Common myeloid progenitor, CD34-positive (primary cell): ENCODE measurements around the gene PAFAH1B1.

ENCODE experiments used
- CTCF ChIA-PET: fragments of 350-600 bp; sonication (Branson Sonifier 250); formaldehyde crosslinking; loops from one replicate; lab custom pipeline; 2021; ENCODE audit warnings: antibody characterized with exemption; lab: Charles Lee
- POLR2A ChIA-PET: fragments of 350-600 bp; sonication (Branson Sonifier 250); formaldehyde crosslinking; loops from one replicate; lab custom pipeline; 2021; ENCODE audit warnings: antibody characterized with exemption; lab: Charles Lee
- DNase-seq, 3 donors: peaks; one replicate each; pipeline versions ENCODE4 v3.0.0 to v3.0.0-alpha.2; 2013
- H3K27ac ChIP-seq, 2 experiments: 1 replicate in 1 of 2; 2 replicates in 1 of 2; pipeline ENCODE4 v1.7.0; 2013; ENCODE audit warnings: inconsistent platforms in 2 of 2, low read length in 2 of 2, mild to moderate bottlenecking in 2 of 2, low read depth in 1 of 2, moderate library complexity in 1 of 2; ENCODE audit not compliant: severe bottlenecking in 2 of 2, insufficient read depth in 1 of 2, poor library complexity in 1 of 2
- H3K27me3 ChIP-seq, 5 experiments: replicated peaks in 2 of 5; 1 replicate in 3 of 5; 2 replicates in 2 of 5; pipeline versions ENCODE4 v1.6.1 to v1.7.0; 2013; ENCODE audit warnings: low read length in 4 of 5, mild to moderate bottlenecking in 2 of 5, moderate library complexity in 2 of 5, inconsistent platforms in 1 of 5; ENCODE audit not compliant: insufficient read depth in 5 of 5, control insufficient read depth in 4 of 5
- H3K36me3 ChIP-seq, 4 experiments: 1 replicate in 2 of 4; 2 replicates in 2 of 4; pipeline versions ENCODE4 v1.6.1 to v1.7.0; 2013; ENCODE audit warnings: low read length in 3 of 4, control low read depth in 1 of 4, mild to moderate bottlenecking in 1 of 4; ENCODE audit not compliant: control insufficient read depth in 4 of 4, insufficient read depth in 4 of 4
- H3K4me1 ChIP-seq, 4 experiments: 1 replicate in 3 of 4; 2 replicates in 1 of 4; pipeline versions ENCODE4 v1.6.1 to v1.7.1; 2013; ENCODE audit warnings: low read length in 3 of 4, mild to moderate bottlenecking in 3 of 4, control low read depth in 1 of 4, inconsistent platforms in 1 of 4, moderate library complexity in 1 of 4; ENCODE audit not compliant: control insufficient read depth in 4 of 4, insufficient read depth in 4 of 4; ENCODE audit errors: control extremely low read depth in 1 of 4
- H3K4me3 ChIP-seq, 7 experiments: 1 replicate in 4 of 7; 2 replicates in 3 of 7; pipeline versions ENCODE4 v1.5.1 to v1.7.0; 2013; ENCODE audit warnings: mild to moderate bottlenecking in 7 of 7, low read length in 6 of 7, moderate library complexity in 6 of 7, inconsistent platforms in 2 of 7, low read depth in 2 of 7, control low read depth in 1 of 7; ENCODE audit not compliant: insufficient read depth in 4 of 7, control insufficient read depth in 1 of 7; ENCODE audit errors: extremely low read depth in 1 of 7
- H3K9me3 ChIP-seq, 5 experiments: 1 replicate in 4 of 5; 2 replicates in 1 of 5; pipeline versions ENCODE4 v1.6.1 to v1.7.1; 2013; ENCODE audit warnings: low read length in 4 of 5, mild to moderate bottlenecking in 2 of 5, inconsistent platforms in 1 of 5, low read depth in 1 of 5, moderate library complexity in 1 of 5; ENCODE audit not compliant: control insufficient read depth in 4 of 5, insufficient read depth in 2 of 5; ENCODE audit errors: control extremely low read depth in 1 of 5
- WGBS: methylation state at CpG from one replicate; pipeline ENCODE4 v1.1.5; 2013; ENCODE audit not compliant: insufficient coverage; 5-methylcytosine and 5-hydroxymethylcytosine counted together

The PAFAH1B1 gene

DNA sequence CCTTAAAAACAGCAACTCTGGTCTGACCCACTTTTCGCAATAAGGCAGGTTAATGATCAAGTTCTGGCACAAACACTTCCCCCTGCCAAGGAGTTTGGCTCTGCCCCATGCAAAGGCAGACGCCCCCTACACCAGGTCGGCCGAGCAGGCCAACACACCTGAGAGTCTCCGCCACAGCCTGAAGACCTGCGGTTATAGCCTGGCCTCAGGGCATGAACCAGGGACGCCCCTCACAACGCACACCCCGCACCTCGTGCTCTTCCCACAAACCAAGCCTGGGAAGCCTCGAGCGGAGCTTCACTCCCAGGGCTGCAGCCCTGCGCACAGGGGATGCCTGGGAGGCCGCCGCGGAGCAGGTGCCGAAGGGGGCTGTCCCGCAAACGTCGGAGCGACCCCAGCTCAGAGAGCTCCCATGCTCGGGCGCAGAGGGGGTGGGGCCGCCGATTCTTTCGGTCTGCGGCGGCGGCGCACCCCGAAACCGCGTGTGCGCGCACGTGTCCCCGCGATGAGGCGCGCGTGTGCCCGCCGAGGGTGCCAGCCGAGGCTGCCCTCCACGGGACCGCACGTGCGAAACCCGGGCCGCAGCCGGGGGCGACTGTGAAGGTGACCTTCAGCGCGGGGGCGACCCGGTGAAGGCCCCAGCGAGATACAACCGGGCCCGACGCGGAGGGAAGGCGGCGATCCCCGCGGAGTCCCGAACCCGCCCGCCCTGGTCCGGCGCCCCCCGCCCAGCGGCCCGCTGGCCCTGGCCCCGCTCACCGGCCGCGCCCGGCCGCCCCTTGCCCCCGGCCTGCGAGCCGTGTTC, 117.6 kb downstream of the PAFAH1B1 start:
- ChIA-PET POLR2A (no interaction called here), CTCF (no interaction called here)
- Histone ChIP-seq H3K4me3 (peak overlapping the region; percentile 63 to 94 (median 76)), H3K27ac (peak overlapping the region in 1 of 2 experiments; percentile 25), H3K36me3 (peaks cover 0 to 13% (median 0%) of the 10 kb centered on the region in 4 experiments), H3K4me1 (peaks cover 4 to 42% (median 33%) of the 10 kb centered on the region in 4 experiments), H3K27me3 (no peaks in the 10 kb centered on the region), H3K9me3 (no peaks in the 10 kb centered on the region)
- DNase-seq: peak in 2 of 3 donors; percentile 25 to 44
- WGBS: under 1% methylated on average over 70 of the region's 82 CpGs

DNA sequence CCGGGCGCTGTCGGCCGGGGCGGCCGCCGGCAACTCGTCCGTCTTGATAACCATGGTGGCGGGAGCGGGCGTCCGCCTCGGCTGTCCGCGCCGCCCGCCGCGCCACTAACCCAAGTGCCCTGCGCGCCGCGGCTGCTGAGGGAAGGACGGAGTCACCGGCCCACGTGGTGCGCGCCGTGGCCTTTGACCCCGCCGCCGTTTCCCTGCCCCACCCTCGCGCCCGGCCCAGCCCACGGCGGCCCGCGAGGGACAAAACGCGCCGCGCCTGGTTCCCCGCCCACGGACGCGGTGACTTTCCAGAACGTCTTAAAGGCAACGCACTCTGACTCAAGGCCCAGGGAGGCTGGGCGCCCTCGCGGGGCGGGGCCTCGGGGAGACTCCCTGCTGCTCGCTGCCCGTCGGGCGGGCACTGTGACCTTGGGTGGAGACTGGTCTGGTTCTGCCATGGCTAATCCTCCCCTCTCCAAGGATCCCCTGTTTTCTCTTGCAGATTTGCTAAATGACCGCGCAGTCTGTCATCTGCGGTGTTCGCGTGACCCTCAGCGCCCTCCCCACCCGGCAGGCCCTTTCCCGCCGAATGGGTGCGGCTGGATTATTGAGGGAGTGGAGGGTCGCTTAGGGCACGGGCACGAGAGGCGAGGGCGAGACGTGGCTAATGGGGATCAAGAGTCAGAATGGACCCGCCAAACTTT, 118.3 kb downstream of the PAFAH1B1 start, which contains the start of gene CLUH:
Gene CLUH, minus strand, starts transcription at position 157 of the 692 bp plus-strand sequence. Its CDS starts 103 bp downstream, at position 54.
- ChIA-PET POLR2A (no interaction called here), CTCF (no interaction called here)
- H3K4me1 ChIP-seq: peaks cover 4 to 45% (median 37%) of the 10 kb centered on the region in 4 experiments

GRCh38 chr17:2712300-2713043, 119.0 kb downstream of the PAFAH1B1 start:
- no peaks in the 10 kb centered on the region for H3K36me3 ChIP-seq
- CTCF ChIA-PET: interaction anchor here (0.9 to 2.6 kb wide), 2 partner anchors 12 to 120 kb away, joined by 5 to 8 read pairs; no protein-coding TSS in a partner anchor
- no peaks in the 10 kb centered on the region for H3K9me3 ChIP-seq
- H3K4me3 ChIP-seq: peak overlapping the region in 6 of 7 experiments; percentile 19 to 94 (median 79)
- peak overlapping the region; percentile 33 to 76 for H3K27ac ChIP-seq
- 80% methylated on average over 32 of the region's 36 CpGs for WGBS
- no peak for DNase-seq
- POLR2A ChIA-PET: no interaction called here
- peaks cover 4 to 48% (median 42%) of the 10 kb centered on the region in 4 experiments for H3K4me1 ChIP-seq
- no peaks in the 10 kb centered on the region for H3K27me3 ChIP-seq

More for the DNA sequence above, 118.3 kb downstream of the PAFAH1B1 start, which contains the start of gene CLUH:
- Histone ChIP-seq H3K27me3 (no peaks in the 10 kb centered on the region), H3K9me3 (no peaks in the 10 kb centered on the region), H3K4me3 (peak within 1 kb of the TSS; percentile 63 to 94 (median 76)), H3K36me3 (peaks cover 0 to 6% (median 0%) of the 10 kb centered on the region in 4 experiments), H3K27ac (peak within 1 kb of the TSS; percentile 33 to 76)
- WGBS: 2% methylated on average over 69 of the region's 76 CpGs
- DNase-seq: peak; percentile 94 to 97 (median 96)

DNA sequence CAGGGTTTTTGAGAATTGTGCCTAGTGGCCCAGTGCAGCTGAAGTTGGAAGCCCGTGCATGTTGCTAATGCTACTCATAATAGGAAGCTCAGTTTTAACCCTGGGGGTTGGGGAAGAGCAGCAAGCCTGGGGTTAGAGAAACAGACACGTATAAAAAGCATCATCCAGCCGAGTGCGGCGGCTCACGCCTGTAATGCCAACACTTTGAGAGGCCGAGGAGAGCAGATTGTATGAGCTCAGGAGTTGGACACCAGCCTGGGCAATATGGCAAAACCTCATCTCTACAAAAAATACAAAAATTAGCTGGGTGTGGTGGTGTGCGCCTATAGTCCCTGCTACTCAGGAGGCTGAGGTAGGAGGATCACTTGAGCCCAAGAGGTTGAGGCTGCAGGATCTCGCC, 120.4 kb downstream of the PAFAH1B1 start:
- CTCF ChIA-PET: interaction anchor here (2.6 kb wide), 1 partner anchor 10 kb away, joined by 8 read pairs; no protein-coding TSS in a partner anchor
- no peak for DNase-seq

DNA sequence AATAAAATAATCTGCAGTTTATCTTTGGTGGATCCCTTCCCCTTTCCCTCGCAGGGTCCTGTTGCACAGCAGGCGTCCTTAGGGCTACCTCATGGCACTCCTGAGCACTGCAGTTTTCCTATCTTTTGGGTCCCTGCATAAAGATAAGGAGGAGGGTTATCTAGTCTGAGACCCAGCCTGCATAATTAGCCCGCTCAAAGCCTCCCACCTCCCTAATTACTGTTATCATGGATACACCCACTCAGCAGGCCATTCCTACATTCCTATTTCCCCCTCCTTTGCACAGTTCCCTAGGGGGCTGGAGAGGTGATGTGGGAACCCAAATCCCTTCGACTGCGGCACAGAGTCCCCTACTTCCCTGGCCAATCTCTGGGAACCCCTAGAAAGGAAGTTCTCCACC, 123.2 kb downstream of the PAFAH1B1 start:
- Histone ChIP-seq H3K4me3 (peak overlapping the region in 1 of 7 experiments; percentile 10), H3K36me3 (no peaks in the 10 kb centered on the region), H3K4me1 (peaks cover 1 to 25% (median 21%) of the 10 kb centered on the region in 4 experiments), H3K27ac (peak overlapping the region in 1 of 2 experiments; percentile 43), H3K9me3 (no peaks in the 10 kb centered on the region), H3K27me3 (no peaks in the 10 kb centered on the region)
- CTCF ChIA-PET: interaction anchor here (1.1 kb wide), 1 partner anchor 110 kb away, joined by 3 read pairs; no protein-coding TSS in a partner anchor
- POLR2A ChIA-PET: no interaction called here
- WGBS: 26% methylated on average over 3 of the region's 5 CpGs
- DNase-seq: no peak

More for the DNA sequence above, 120.4 kb downstream of the PAFAH1B1 start:
- no peaks in the 10 kb centered on the region for H3K27me3 ChIP-seq
- WGBS: 99% methylated on average over 6 of the region's 9 CpGs
- peaks cover 4 to 48% (median 43%) of the 10 kb centered on the region in 4 experiments for H3K4me1 ChIP-seq
- POLR2A ChIA-PET: interaction anchor here (0.6 kb wide), 1 partner anchor 240 kb away, joined by 3 read pairs; no protein-coding TSS in a partner anchor
- H3K36me3 ChIP-seq: no peaks in the 10 kb centered on the region
- H3K9me3 ChIP-seq: no peaks in the 10 kb centered on the region
- H3K27ac ChIP-seq: no peak overlapping the region
- H3K4me3 ChIP-seq: no peak overlapping the region

DNA sequence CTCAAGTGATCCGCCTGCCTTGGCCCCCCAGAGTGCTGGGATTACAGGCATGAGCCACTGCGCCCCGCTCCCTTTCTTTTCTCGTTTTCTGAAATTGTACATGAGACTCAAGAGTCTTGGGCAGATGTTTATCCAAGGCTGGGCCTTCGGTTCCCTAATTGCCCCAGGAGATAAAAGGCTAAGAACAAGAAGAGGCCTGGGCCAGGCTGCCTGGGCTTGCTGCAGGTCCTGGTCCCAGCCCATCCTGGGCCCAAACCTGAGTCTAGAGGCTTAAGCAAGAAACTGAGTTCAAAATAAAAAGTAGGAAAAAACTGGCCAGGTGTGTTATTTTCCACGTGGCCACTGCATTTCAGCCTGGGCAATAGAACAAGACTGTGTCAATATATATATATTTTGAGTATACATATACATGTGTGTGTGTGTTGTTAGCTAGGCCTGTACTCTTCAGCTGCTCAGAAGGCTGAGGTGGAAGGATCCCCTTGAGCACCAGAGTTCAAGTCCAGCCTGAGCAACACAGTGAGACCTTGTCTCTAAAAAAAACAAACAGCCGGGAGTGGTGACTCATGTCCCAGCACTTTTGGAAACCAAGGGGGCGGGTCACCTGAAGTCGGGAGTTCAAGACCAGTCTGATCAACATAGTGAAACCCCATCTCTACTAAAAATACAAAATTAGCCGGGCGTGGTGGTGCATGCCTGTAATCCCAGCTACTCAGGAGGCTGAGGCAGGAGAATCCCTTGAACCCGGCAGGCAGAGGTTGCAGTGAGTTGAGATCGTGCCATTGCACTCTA, 124.9 kb downstream of the PAFAH1B1 start:
- H3K9me3 ChIP-seq: no peaks in the 10 kb centered on the region
- peaks cover 0 to 4% (median 0%) of the 10 kb centered on the region in 5 experiments for H3K27me3 ChIP-seq
- ChIA-PET POLR2A (no interaction called here), CTCF (no interaction called here)
- H3K36me3 ChIP-seq: no peaks in the 10 kb centered on the region
- 94% methylated on average over 4 of the region's 13 CpGs for WGBS
- no peak for DNase-seq
- no peak overlapping the region for H3K27ac ChIP-seq
- H3K4me3 ChIP-seq: no peak overlapping the region
- H3K4me1 ChIP-seq: peaks cover 0 to 15% (median 10%) of the 10 kb centered on the region in 4 experiments
